Stomach (tissue), 9 donors: ENCODE data around the gene RPS15. TPM values are rescaled to one million over a fixed set of nuclear protein-coding genes. Genes with fewer than 3 reads are reported as not detected.

Source experiments
- DNase-seq, 2 donors: peaks; one replicate each; pipeline versions ENCODE4 v3.0.0 to v3.0.0-alpha.2; 2013 to 2019
- H3K27ac ChIP-seq, 5 donors: fragments of 200-600 bp in 4 of 5; sonication (generic) in 4 of 5; one replicate each; pipeline ENCODE4 v1.5.1; 2013 to 2019; ENCODE audit warnings: mild to moderate bottlenecking in 1 of 5, moderate library complexity in 1 of 5
- H3K27me3 ChIP-seq, 3 donors: fragments of 200-600 bp; sonication (generic); one replicate each; pipeline ENCODE4 v1.5.1; 2017 to 2019; ENCODE audit warnings: mixed run types in 1 of 3
- H3K36me3 ChIP-seq, 4 donors: fragments of 200-600 bp; sonication (generic); 1 replicate in 3 of 4; 2 replicates in 1 of 4; pipeline ENCODE4 v1.5.1; 2016 to 2019
- H3K4me1 ChIP-seq, 4 donors: fragments of 200-600 bp; sonication (generic); one replicate each; pipeline ENCODE4 v1.5.1; 2016 to 2019
- H3K4me3 ChIP-seq, 4 donors: fragments of 200-600 bp; sonication (generic) in 3 of 4; one replicate each; pipeline ENCODE4 v1.5.1; 2016 to 2019; ENCODE audit warnings: mild to moderate bottlenecking in 1 of 4
- H3K9me3 ChIP-seq, 4 donors: fragments of 200-600 bp; sonication (generic); one replicate each; pipeline ENCODE4 v1.5.1; 2016 to 2019
- EP300 ChIP-seq: sonication (generic); formaldehyde crosslinking; IDR thresholded peaks from one replicate; pipeline ENCODE4 v1.6.1; 2017; ENCODE audit warnings: antibody characterized with exemption
- POLR2A ChIP-seq, 4 donors: fragments of 450-650 bp; IDR thresholded peaks; one replicate each; pipeline ENCODE4 v1.6.1; 2016; ENCODE audit warnings: antibody characterized with exemption in 4 of 4, control low read depth in 2 of 4, mild to moderate bottlenecking in 1 of 4, moderate library complexity in 1 of 4
- POLR2AphosphoS5 ChIP-seq, 3 donors: sonication (generic); formaldehyde crosslinking; IDR thresholded peaks; one replicate each; pipeline ENCODE4 v1.6.1; 2016; ENCODE audit warnings: antibody characterized with exemption in 3 of 3
- WGBS, 5 donors: extraction: QIAGEN DNeasy Blood & Tissue Kit in 3 of 5; methylation state at CpG; one replicate each; pipeline versions ENCODE4 v1.1.5 to v1.1.7; 2013 to 2018; 5-methylcytosine and 5-hydroxymethylcytosine counted together
- intact Hi-C: fragments of 100-400 bp; cut with DNase I; formaldehyde crosslinking; loops from one replicate; pipeline ENCODE4 v1.15.1; 2023; ENCODE audit warnings: low total_unique reads
- polyA plus RNA-seq, 3 donors: library from polyadenylated mRNA; stranded (reverse); fragments of 200-250 nt; gene quantifications; one replicate each; pipeline ENCODE4 v1.2.3, GENCODE V29; 2013
- total RNA-seq, 5 donors: library from RNA; depleted of rRNA; stranded (reverse); fragments of >200 nt; gene quantifications; one replicate each; pipeline versions ENCODE4 v1.1.0 to v1.2.3, GENCODE V29; 2014 to 2016
- TF ChIP-seq, protein P1 (sequence below), 7 experiments: fragments of 450-650 bp in 4 of 7; fragments of 200-600 bp in 3 of 7; sonication (generic) in 3 of 7; IDR thresholded peaks; one replicate each; pipeline ENCODE4 v1.5.1; 2016 to 2019; ENCODE audit warnings: antibody characterized with exemption in 7 of 7, control low read depth in 2 of 7, mild to moderate bottlenecking in 1 of 7
- donor health status: healthy with polysubstance abuse.
- donor health status: Bipolar disorder and iron deficiency.
- donor health status: healthy.

RPS15 gene
- total and polyA plus RNA-seq, 8 donors: 428 to 4,539 (median 2,187) TPM

DNA sequence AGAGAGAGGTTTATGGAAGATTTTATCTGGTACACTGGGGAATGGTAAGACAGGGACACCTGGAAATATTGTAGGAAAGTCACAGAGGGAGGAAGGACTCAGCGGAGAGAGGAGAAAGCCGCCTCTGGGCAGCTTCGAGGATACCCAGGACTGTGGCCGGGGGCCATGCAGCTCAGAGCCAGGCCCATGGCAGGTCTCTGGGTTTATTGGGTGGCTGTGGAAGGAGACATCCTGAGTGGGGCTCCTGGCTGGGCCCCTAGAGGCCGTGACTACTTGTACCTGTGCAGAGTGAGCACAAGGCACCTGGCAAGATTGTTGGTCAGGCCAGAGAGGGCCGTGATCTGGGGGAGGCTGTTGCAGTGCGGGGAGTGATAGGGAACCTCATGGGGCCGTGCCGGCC, 27.4 kb upstream of the RPS15 start:
- intact Hi-C loops: no loop called here
- TF ChIP-seq POLR2A (IDR thresholded peaks at IDR 0.05) (no peak), POLR2AphosphoS5 (IDR thresholded peaks at IDR 0.05) (no peak), EP300 (no peak)
- TF ChIP-seq, protein P1, sequence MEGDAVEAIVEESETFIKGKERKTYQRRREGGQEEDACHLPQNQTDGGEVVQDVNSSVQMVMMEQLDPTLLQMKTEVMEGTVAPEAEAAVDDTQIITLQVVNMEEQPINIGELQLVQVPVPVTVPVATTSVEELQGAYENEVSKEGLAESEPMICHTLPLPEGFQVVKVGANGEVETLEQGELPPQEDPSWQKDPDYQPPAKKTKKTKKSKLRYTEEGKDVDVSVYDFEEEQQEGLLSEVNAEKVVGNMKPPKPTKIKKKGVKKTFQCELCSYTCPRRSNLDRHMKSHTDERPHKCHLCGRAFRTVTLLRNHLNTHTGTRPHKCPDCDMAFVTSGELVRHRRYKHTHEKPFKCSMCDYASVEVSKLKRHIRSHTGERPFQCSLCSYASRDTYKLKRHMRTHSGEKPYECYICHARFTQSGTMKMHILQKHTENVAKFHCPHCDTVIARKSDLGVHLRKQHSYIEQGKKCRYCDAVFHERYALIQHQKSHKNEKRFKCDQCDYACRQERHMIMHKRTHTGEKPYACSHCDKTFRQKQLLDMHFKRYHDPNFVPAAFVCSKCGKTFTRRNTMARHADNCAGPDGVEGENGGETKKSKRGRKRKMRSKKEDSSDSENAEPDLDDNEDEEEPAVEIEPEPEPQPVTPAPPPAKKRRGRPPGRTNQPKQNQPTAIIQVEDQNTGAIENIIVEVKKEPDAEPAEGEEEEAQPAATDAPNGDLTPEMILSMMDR (IDR thresholded peaks at IDR 0.05): no peak
- H3K4me1 ChIP-seq: peaks cover 68 to 90% (median 86%) of the 10 kb centered on the region in 4 donors
- DNase-seq: no peak
- 67 to 80% (median 70%) methylated on average over 6 to 9 of the region's 9 CpGs for WGBS, 5 donors
- H3K27ac ChIP-seq: peak overlapping the region in 4 of 5 donors; percentile 58 to 98 (median 96)
- H3K36me3 ChIP-seq: peaks cover 13 to 27% (median 20%) of the 10 kb centered on the region in 4 donors
- no peaks in the 10 kb centered on the region for H3K27me3 ChIP-seq
- H3K9me3 ChIP-seq: no peaks in the 10 kb centered on the region
- peak overlapping the region in 2 of 4 donors; percentile 97 to 99 for H3K4me3 ChIP-seq

DNA sequence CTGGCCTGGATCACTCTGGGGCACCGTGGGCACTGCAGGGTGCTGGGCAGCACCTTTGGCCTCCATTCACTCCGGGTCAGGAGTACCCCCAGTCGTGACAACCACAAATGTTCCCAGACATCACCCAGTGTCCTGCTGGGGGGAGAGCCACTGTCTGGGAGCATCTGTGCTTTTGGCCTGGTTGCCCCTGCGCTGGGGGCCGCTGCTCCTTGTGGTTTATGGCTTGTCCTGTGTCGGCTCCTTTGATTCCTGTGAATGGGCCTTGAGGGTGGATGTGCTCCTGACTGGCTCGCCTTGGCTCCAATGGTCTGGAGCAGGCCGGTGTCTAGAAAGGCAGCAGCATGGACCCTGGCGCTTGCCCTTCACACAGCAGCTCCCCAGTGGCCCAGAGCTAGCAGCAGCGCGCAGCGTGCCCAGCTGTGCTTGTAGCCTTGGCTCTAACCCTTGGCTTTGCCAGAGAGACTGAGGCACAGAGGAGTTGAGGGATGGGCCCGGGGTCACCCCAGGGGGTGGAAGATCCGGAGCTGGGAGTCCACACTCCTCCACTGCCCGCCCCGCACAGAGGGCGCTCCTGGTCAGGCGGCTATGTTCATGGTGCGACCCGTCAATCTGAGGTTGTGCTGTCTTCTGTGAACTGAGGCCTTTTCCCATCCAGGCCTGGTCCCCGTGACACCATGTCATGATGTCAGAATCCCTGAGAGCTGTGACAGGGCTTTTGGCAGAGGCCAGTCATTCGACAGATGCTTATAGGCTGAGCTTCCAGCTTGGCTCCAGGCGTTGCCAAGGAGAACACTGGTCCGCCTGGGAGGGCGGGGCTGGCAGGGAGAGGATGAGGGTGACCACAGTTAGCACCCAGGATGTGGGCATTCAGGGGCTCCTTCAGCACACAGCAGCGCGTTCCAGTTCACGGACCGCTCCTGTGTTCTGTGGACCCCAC, 26.7 kb upstream of the RPS15 start:
- no peaks in the 10 kb centered on the region for H3K9me3 ChIP-seq
- intact Hi-C loops: no loop called here
- peaks cover 13 to 30% (median 20%) of the 10 kb centered on the region in 4 donors for H3K36me3 ChIP-seq
- peak overlapping the region in 1 of 4 donors; percentile 99 for H3K4me3 ChIP-seq
- no peak for DNase-seq
- peak overlapping the region; percentile 12 to 98 (median 96) for H3K27ac ChIP-seq
- 48 to 75% (median 60%) methylated on average over 15 to 29 of the region's 29 CpGs for WGBS, 5 donors
- H3K27me3 ChIP-seq: no peaks in the 10 kb centered on the region
- peaks cover 76 to 90% (median 86%) of the 10 kb centered on the region in 4 donors for H3K4me1 ChIP-seq
- TF ChIP-seq POLR2AphosphoS5 (IDR thresholded peaks at IDR 0.05) (peak in 1 of 3 donors; percentile 5), POLR2A (IDR thresholded peaks at IDR 0.05) (no peak), EP300 (no peak)
- TF ChIP-seq, protein P1 (IDR thresholded peaks at IDR 0.05): no peak

DNA sequence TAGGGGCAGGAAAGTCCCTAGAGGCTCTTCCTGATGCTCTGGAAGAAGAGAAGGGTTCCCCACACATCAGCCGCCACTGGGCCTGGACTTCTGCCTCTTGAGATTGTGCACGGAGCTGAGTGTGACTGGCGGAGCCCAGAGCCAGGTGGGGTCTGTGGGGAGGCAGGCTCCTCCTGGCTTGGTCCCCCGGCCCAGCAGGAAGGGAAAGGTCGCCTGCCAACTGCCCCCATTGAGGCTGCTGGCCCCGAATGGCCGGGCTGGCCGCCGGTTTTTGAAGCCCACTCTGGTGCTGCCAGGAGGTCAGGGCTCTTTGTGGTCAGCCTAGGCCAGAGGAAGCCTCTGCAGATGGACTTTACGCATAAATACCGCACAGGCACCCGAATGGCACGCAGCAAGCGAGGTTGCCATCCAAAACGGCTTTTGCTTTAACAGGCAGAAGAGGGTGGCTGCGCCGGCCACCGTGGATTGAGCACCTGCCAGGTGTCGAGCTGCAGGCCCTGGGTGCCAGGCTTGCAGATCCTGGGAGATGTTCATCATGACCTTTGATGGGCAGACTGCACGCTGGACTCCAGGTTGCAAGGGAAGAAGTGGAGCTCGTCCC, 25.8 kb upstream of the RPS15 start:
- DNase-seq: no peak
- Histone ChIP-seq H3K27me3 (no peaks in the 10 kb centered on the region), H3K27ac (peak overlapping the region; percentile 12 to 98 (median 58)), H3K36me3 (peaks cover 13 to 36% (median 20%) of the 10 kb centered on the region in 4 donors), H3K4me1 (peaks cover 85 to 95% (median 90%) of the 10 kb centered on the region in 4 donors), H3K4me3 (no peak overlapping the region), H3K9me3 (no peaks in the 10 kb centered on the region)
- intact Hi-C loops: no loop called here
- TF ChIP-seq, protein P1 (IDR thresholded peaks at IDR 0.05): no peak
- TF ChIP-seq POLR2A (IDR thresholded peaks at IDR 0.05) (no peak), POLR2AphosphoS5 (IDR thresholded peaks at IDR 0.05) (no peak), EP300 (no peak)
- 60 to 68% (median 65%) methylated on average over 13 to 21 of the region's 21 CpGs for WGBS, 5 donors

DNA sequence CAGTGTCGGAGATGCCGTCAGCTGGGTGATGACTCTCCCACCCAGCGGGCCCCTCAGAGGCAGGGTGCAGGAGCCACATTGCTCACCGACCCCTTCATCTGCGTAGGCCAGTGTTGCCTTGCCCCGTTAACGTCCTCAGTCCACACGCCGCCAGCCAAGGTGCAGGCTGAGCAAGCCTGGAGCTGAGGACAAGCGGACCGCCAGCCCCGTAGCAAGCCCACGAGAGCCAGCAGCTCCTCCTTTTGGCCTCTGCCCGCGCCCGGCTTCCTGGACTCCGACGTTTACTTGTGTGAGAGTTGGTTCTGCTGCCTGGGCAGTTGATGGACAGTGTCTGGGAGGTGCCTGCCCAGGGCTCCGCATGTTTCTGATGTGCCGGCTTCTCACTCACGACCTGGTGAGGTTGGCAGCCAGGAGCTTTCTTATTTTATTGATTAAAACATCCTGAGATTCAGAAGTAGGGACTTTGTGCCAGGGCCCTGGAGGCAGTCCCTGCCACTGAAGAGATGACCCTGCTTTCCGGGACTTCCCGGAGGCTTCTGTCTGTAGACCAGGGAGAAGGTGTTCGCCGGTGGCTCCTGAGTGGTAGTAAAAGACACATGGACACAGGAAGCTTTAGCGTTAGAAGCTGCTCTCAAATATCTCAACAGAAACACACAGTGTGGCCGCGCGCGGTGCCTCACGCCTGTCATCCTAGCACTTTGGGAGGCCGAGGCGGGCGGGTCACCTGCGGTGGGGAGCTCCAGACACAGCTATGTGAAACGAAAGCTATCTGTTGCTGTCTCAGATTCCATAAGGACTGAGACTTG, 25.0 kb upstream of the RPS15 start:
- TF ChIP-seq, protein P1 (IDR thresholded peaks at IDR 0.05): no peak
- TF ChIP-seq POLR2A (IDR thresholded peaks at IDR 0.05) (no peak), EP300 (no peak), POLR2AphosphoS5 (IDR thresholded peaks at IDR 0.05) (no peak)
- Histone ChIP-seq H3K27me3 (no peaks in the 10 kb centered on the region), H3K9me3 (no peaks in the 10 kb centered on the region), H3K4me1 (peaks cover 92 to 100% (median 96%) of the 10 kb centered on the region in 4 donors), H3K36me3 (peaks cover 15 to 40% (median 24%) of the 10 kb centered on the region in 4 donors), H3K27ac (peak overlapping the region in 3 of 5 donors; percentile 58 to 98 (median 96)), H3K4me3 (no peak overlapping the region)
- no peak for DNase-seq
- intact Hi-C loops: no loop called here
- 69 to 77% (median 73%) methylated on average over 32 to 36 of the region's 36 CpGs for WGBS, 5 donors
